SK-N-SH (cell line): Measurements from ENCODE around the gene TREM1. TPM values are rescaled to one million over a fixed set of nuclear protein-coding genes. Genes with fewer than 3 reads are reported as not detected.

Source experiments
- CTCF ChIA-PET: fragments of 300-600, 350-600 bp; formaldehyde crosslinking; extraction: SDS; loops from one replicate; lab custom pipeline; 2021; lab: Yijun Ruan, JAX
- POLR2A ChIA-PET: fragments of 350-600 bp; sonication (Branson Sonifier 250); formaldehyde crosslinking; extraction: SDS; loops from one replicate; lab custom pipeline; 2020; ENCODE audit warnings: antibody characterized with exemption, inconsistent platforms; lab: Yijun Ruan, JAX
- DNase-seq: peaks from one replicate; pipeline ENCODE4 v3.0.0; 2012
- H2AFZ ChIP-seq: fragments of 200-600 bp; sonication (generic); 2 replicates; pipeline ENCODE4 v1.8.1; 2016; ENCODE audit warnings: antibody characterized with exemption, mild to moderate bottlenecking, low read depth
- H3F3A ChIP-seq: fragments of 200-600 bp; sonication (generic); replicated peaks from 2 replicates; pipeline ENCODE3; 2016; ENCODE audit warnings: antibody characterized with exemption, mild to moderate bottlenecking; ENCODE audit not compliant: insufficient read depth
- H3K27ac ChIP-seq, 2 experiments: fragments of 200-500 bp in 1 of 2; fragments of 200-600 bp in 1 of 2; sonication (Bioruptor generic) in 1 of 2; sonication (generic), shearing (Covaris generic) in 1 of 2; 2 replicates each; pipeline versions ENCODE4 v1.5.1 to v1.6.1; 2014 to 2016; ENCODE audit warnings: low read depth in 2 of 2, inconsistent platforms in 1 of 2, low read length in 1 of 2, mild to moderate bottlenecking in 1 of 2, mixed read lengths in 1 of 2
- H3K27me3 ChIP-seq: fragments of 200-600 bp; sonication (generic), shearing (Covaris generic); 2 replicates; pipeline ENCODE4 v1.6.1; 2016; ENCODE audit warnings: mixed run types; ENCODE audit not compliant: insufficient read depth
- H3K36me3 ChIP-seq, 2 experiments: fragments of 200-500 bp in 1 of 2; fragments of 200-600 bp in 1 of 2; sonication (Bioruptor generic) in 1 of 2; sonication (generic) in 1 of 2; replicated peaks in 1 of 2; 2 replicates each; pipeline versions ENCODE3 to v1.5.1; 2014 to 2016; ENCODE audit warnings: low read length in 1 of 2, mild to moderate bottlenecking in 1 of 2; ENCODE audit not compliant: insufficient read depth in 2 of 2, control insufficient read depth in 1 of 2
- H3K4me1 ChIP-seq, 2 experiments: fragments of 200-500 bp in 1 of 2; fragments of 200-600 bp in 1 of 2; sonication (Bioruptor generic) in 1 of 2; sonication (generic), shearing (Covaris generic) in 1 of 2; 2 replicates each; pipeline versions ENCODE4 v1.5.1 to v1.6.1; 2014 to 2016; ENCODE audit warnings: low read depth in 1 of 2, low read length in 1 of 2, mixed run types in 1 of 2; ENCODE audit not compliant: insufficient read depth in 2 of 2, control insufficient read depth in 1 of 2
- H3K4me2 ChIP-seq: fragments of 200-600 bp; sonication (generic), shearing (Covaris generic); 2 replicates; pipeline ENCODE4 v1.6.1; 2017; ENCODE audit warnings: mixed run types
- H3K4me3 ChIP-seq, 2 experiments: fragments of 200-500 bp in 1 of 2; fragments of 200-600 bp in 1 of 2; sonication (Bioruptor generic) in 1 of 2; sonication (generic), shearing (Covaris generic) in 1 of 2; 2 replicates each; pipeline versions ENCODE4 v1.5.1 to v1.8.1; 2014 to 2016; ENCODE audit warnings: low read depth in 2 of 2, inconsistent platforms in 1 of 2, low read length in 1 of 2, mild to moderate bottlenecking in 1 of 2, mixed read lengths in 1 of 2, moderate library complexity in 1 of 2
- H3K79me2 ChIP-seq: fragments of 200-600 bp; sonication (generic); 2 replicates; pipeline ENCODE4 v1.8.1; 2017; ENCODE audit warnings: mild to moderate bottlenecking; ENCODE audit not compliant: insufficient read depth
- H3K9ac ChIP-seq: fragments of 200-600 bp; sonication (generic); 2 replicates; pipeline ENCODE4 v1.6.1; 2017; ENCODE audit warnings: mixed run types
- H3K9me2 ChIP-seq: fragments of 200-600 bp; sonication (generic); 2 replicates; pipeline ENCODE4 v1.6.1; 2017; ENCODE audit warnings: mixed run types
- H3K9me3 ChIP-seq: fragments of 200-600 bp; sonication (generic); 2 replicates; pipeline ENCODE4 v1.6.1; 2017; ENCODE audit warnings: mixed run types, mild to moderate bottlenecking, moderate library complexity
- H4K20me1 ChIP-seq: fragments of 200-600 bp; sonication (generic); 2 replicates; pipeline ENCODE4 v1.6.1; 2017; ENCODE audit warnings: mild to moderate bottlenecking, mixed run types; ENCODE audit not compliant: insufficient read depth
- CHD2 ChIP-seq: fragments of 150-350 bp; IDR thresholded peaks from 2 replicates; pipeline ENCODE4 v1.6.1; 2018; ENCODE audit warnings: low read length; ENCODE audit not compliant: partially characterized antibody
- CTCF ChIP-seq: fragments of 200-600 bp; sonication (generic); IDR thresholded peaks from 2 replicates; pipeline ENCODE4 v1.6.1; 2017; ENCODE audit warnings: antibody characterized with exemption, mild to moderate bottlenecking, moderate library complexity
- ELF1 ChIP-seq: IDR thresholded peaks from 2 replicates; pipeline ENCODE4 v1.4.0; 2012
- EP300 ChIP-seq, 2 experiments: IDR thresholded peaks; 2 replicates each; pipeline versions ENCODE4 v1.4.0 to v1.6.1; 2012; ENCODE audit warnings: borderline replicate concordance in 1 of 2, low read depth in 1 of 2, low read length in 1 of 2
- FOXJ3 ChIP-seq: sonication (generic); formaldehyde crosslinking; IDR thresholded peaks from 2 replicates; pipeline ENCODE4 v1.5.1; 2020; ENCODE audit warnings: mild to moderate bottlenecking, missing genetic modification reagents
- GABPA ChIP-seq: IDR thresholded peaks from 2 replicates; pipeline ENCODE4 v1.4.0; 2012; ENCODE audit warnings: low read depth, mild to moderate bottlenecking
- GATA2 ChIP-seq: sonication (generic); formaldehyde crosslinking; IDR thresholded peaks from 2 replicates; pipeline ENCODE4 v1.5.0; 2020; ENCODE audit warnings: mild to moderate bottlenecking, missing genetic modification reagents
- IRF3 ChIP-seq: fragments of 150-350 bp; IDR thresholded peaks from 2 replicates; pipeline ENCODE4 v1.6.1; 2016; ENCODE audit warnings: mild to moderate bottlenecking, low read depth, low read length
- JUND ChIP-seq: IDR thresholded peaks from 2 replicates; pipeline ENCODE4 v1.4.0; 2012
- MEF2A ChIP-seq: IDR thresholded peaks from 2 replicates; pipeline ENCODE4 v1.4.0; 2012; ENCODE audit warnings: low read depth, borderline replicate concordance
- NRF1 ChIP-seq: IDR thresholded peaks from 2 replicates; pipeline ENCODE4 v1.6.1; 2012; ENCODE audit warnings: low read depth, mild to moderate bottlenecking, low read length
- POLR2AphosphoS5 ChIP-seq: IDR thresholded peaks from 2 replicates; pipeline ENCODE4 v1.6.1; 2012; ENCODE audit warnings: low read depth, low read length
- RCOR1 ChIP-seq: fragments of 150-350 bp; IDR thresholded peaks from 2 replicates; pipeline ENCODE4 v1.6.1; 2017; ENCODE audit warnings: antibody characterized with exemption, low read length
- RFX5 ChIP-seq: IDR thresholded peaks from 2 replicates; pipeline ENCODE4 v1.6.1; 2012; ENCODE audit warnings: mild to moderate bottlenecking, improper control_type of control experiment, low read length
- SIN3A ChIP-seq: IDR thresholded peaks from 2 replicates; pipeline ENCODE4 v1.6.1; 2012; ENCODE audit warnings: low read depth, mild to moderate bottlenecking, low read length, moderate library complexity, borderline replicate concordance
- SMC3 ChIP-seq: IDR thresholded peaks from 2 replicates; pipeline ENCODE4 v1.6.1; 2012; ENCODE audit warnings: low read depth, low read length, improper control_type of control experiment
- TEAD4 ChIP-seq: IDR thresholded peaks from 2 replicates; pipeline ENCODE4 v1.4.0; 2012; ENCODE audit warnings: mild to moderate bottlenecking, borderline replicate concordance; ENCODE audit not compliant: insufficient read depth
- USF1 ChIP-seq: IDR thresholded peaks from 2 replicates; pipeline ENCODE4 v1.4.0; 2012; ENCODE audit warnings: low read depth, borderline replicate concordance
- YY1 ChIP-seq: IDR thresholded peaks from 2 replicates; pipeline ENCODE4 v1.4.0; 2012; ENCODE audit warnings: low read depth, mild to moderate bottlenecking
- ZBTB33 ChIP-seq: IDR thresholded peaks from 2 replicates; pipeline ENCODE4 v1.4.0; 2012; ENCODE audit warnings: low read depth, borderline replicate concordance
- WGBS: methylation state at CpG from one replicate; pipeline ENCODE4 v1.1.6; 2017; ENCODE audit warnings: low lambda C conversion rate; 5-methylcytosine and 5-hydroxymethylcytosine counted together
- polyA plus RNA-seq, 3 experiments: library from polyadenylated mRNA; depleted of rRNA; stranded (reverse); fragments of >200 nt; gene quantifications; 2 replicates each; pipeline ENCODE4 v1.2.3, GENCODE V29; 2012

TREM1 gene
- polyA plus RNA-seq, 1 of the 3 experiments (the other 2 are of a cell fraction) = not detected

GRCh38 chr6:41256383-41256782 lies 30.1 kb downstream of the TREM1 start:
- WGBS = 80% methylated on average over 1 of the region's 1 CpG
- H3F3A ChIP-seq = peaks cover 9% of the 10 kb centered on the region
- no peak overlapping the region for H3K4me2 ChIP-seq
- no peak overlapping the region for H3K9ac ChIP-seq
- peaks cover 11 to 19% of the 10 kb centered on the region in 2 experiments; a peak in 3 of 4 replicates for H3K4me1 ChIP-seq
- DNase-seq = no peak
- no peaks in the 10 kb centered on the region for H3K9me2 ChIP-seq
- H2AFZ ChIP-seq = no peak overlapping the region
- POLR2A ChIA-PET = interaction anchor here (0.6 kb wide), 1 partner anchor 182 kb away, joined by 4 read pairs; no protein-coding TSS in a partner anchor
- no peak overlapping the region for H3K4me3 ChIP-seq
- H3K79me2 ChIP-seq = no peaks in the 10 kb centered on the region
- H4K20me1 ChIP-seq = no peaks in the 10 kb centered on the region
- CTCF ChIA-PET = interaction anchor here (1.0 to 3.0 kb wide), 3 partner anchors 22 to 63 kb away, joined by 3 to 7 read pairs (median 3); no protein-coding TSS in a partner anchor
- no peaks in the 10 kb centered on the region for H3K9me3 ChIP-seq
- no peak overlapping the region for H3K27ac ChIP-seq
- TF ChIP-seq GATA2 (CRISPR knock-in tag) (no peak), ZBTB33 (no peak), GABPA (no peak), TEAD4 (no peak), RFX5 (no peak), YY1 (no peak), NRF1 (no peak), CHD2 (no peak), MEF2A (no peak)
- H3K27me3 ChIP-seq = no peaks in the 10 kb centered on the region
- H3K36me3 ChIP-seq = no peaks in the 10 kb centered on the region

GRCh38 chr6:41255638-41256246 lies 30.7 kb downstream of the TREM1 start:
- Histone ChIP-seq H3K9me3 (no peaks in the 10 kb centered on the region), H3K9ac (no peak overlapping the region), H3K9me2 (no peaks in the 10 kb centered on the region), H3K27me3 (no peaks in the 10 kb centered on the region), H3K27ac (no peak overlapping the region), H3K4me2 (no peak overlapping the region), H3K36me3 (no peaks in the 10 kb centered on the region), H2AFZ (no peak overlapping the region), H4K20me1 (no peaks in the 10 kb centered on the region), H3K4me1 (peaks cover 11 to 19% of the 10 kb centered on the region in 2 experiments; a peak in 3 of 4 replicates), H3K79me2 (no peaks in the 10 kb centered on the region), H3K4me3 (no peak overlapping the region), H3F3A (peaks cover 9% of the 10 kb centered on the region)
- WGBS = no CpG with 5 or more reads among the region's 5 CpGs
- CTCF ChIA-PET = interaction anchor here (1.0 to 3.0 kb wide), 5 partner anchors 14 to 113 kb away, joined by 3 to 7 read pairs (median 3); no protein-coding TSS in a partner anchor
- POLR2A ChIA-PET = no interaction called here
- no peak for DNase-seq
- no peak for TF ChIP-seq CHD2
- TF ChIP-seq JUND = no peak
- TF ChIP-seq EP300 (IDR thresholded peaks at IDR 0.05; ENCODE audit: borderline replicate concordance in 1 of 2, low read depth in 1 of 2, low read length in 1 of 2) = no peak
- no peak for TF ChIP-seq CTCF
- TF ChIP-seq USF1 = no peak
- TF ChIP-seq SMC3 = no peak
- TF ChIP-seq POLR2AphosphoS5 = no peak
- no peak for TF ChIP-seq RCOR1
- no peak for TF ChIP-seq ELF1
- no peak for TF ChIP-seq SIN3A
- no peak for TF ChIP-seq FOXJ3
- TF ChIP-seq RFX5 = no peak
- TF ChIP-seq IRF3 = no peak
- TF ChIP-seq ZBTB33 = no peak
